GM12891 (cell line): ENCODE data around the gene FZD2.

ENCODE experiments used
- POLR2A ChIP-seq: IDR thresholded peaks from 2 replicates; pipeline ENCODE4 v1.6.1; 2011; ENCODE audit warnings: low read depth, low read length, control low read depth
- POLR2AphosphoS5 ChIP-seq: IDR thresholded peaks from 2 replicates; pipeline ENCODE4 v1.6.1; 2011; ENCODE audit warnings: low read depth, low read length, control low read depth

- TF ChIP-seq POLR2A (no peak), POLR2AphosphoS5 (no peak)
Measured at GRCh38 chr17:44601973-44602372, 44.7 kb downstream of the FZD2 start.
